Mesothelial cell of epicardium (in vitro differentiated cells): ENCODE measurements around the gene PEAK1. TPM values are rescaled to one million over a fixed set of nuclear protein-coding genes. Genes with fewer than 3 reads are reported as not detected.

Experiments
- DNase-seq, 2 experiments: peaks; one replicate each; pipeline ENCODE4 v3.0.0; 2021; ENCODE audit warnings: low spot score in 2 of 2; ENCODE audit not compliant: unreplicated experiment in 2 of 2
- H3K27ac Mint-ChIP-seq: 2 replicates; pipeline ENCODE4 v1.8.0; 2021; ENCODE audit warnings: mixed read lengths
- H3K27me3 Mint-ChIP-seq: 2 replicates; pipeline ENCODE4 v1.8.0; 2021; ENCODE audit warnings: low read depth, mixed read lengths
- H3K36me3 Mint-ChIP-seq: 2 replicates; pipeline ENCODE4 v1.8.0; 2021; ENCODE audit warnings: mixed read lengths
- H3K4me1 Mint-ChIP-seq: 2 replicates; pipeline ENCODE4 v1.8.0; 2021; ENCODE audit warnings: mixed read lengths
- H3K4me3 Mint-ChIP-seq: 2 replicates; pipeline ENCODE4 v1.8.0; 2021; ENCODE audit warnings: mild to moderate bottlenecking, moderate library complexity, mixed read lengths
- H3K9me3 Mint-ChIP-seq: 2 replicates; pipeline ENCODE4 v1.8.0; 2021; ENCODE audit warnings: mixed read lengths
- CTCF ChIP-seq: fragments of 200-600 bp; sonication (generic); IDR thresholded peaks from one replicate; pipeline ENCODE4 v1.5.0; 2021; ENCODE audit warnings: antibody characterized with exemption; ENCODE audit not compliant: unreplicated experiment
- total RNA-seq: library from RNA; stranded (reverse); gene quantifications from 3 replicates; pipeline ENCODE4 v1.2.1, GENCODE V29; 2021

The PEAK1 gene
- total RNA-seq, 1 donor from 2014 or later: 92.3 TPM

GRCh38 chr15:77361456-77361855 lies 58.4 kb downstream of the PEAK1 start:
- Mint-ChIP-seq H3K9me3 (peaks cover 11% of the 10 kb centered on the region), H3K4me3 (no peak overlapping the region), H3K36me3 (peaks cover 23% of the 10 kb centered on the region), H3K4me1 (no peaks in the 10 kb centered on the region), H3K27ac (no peak overlapping the region), H3K27me3 (no peaks in the 10 kb centered on the region)
- DNase-seq: no peak
- no peak for TF ChIP-seq CTCF

- peaks cover 17% of the 10 kb centered on the region for H3K36me3 Mint-ChIP-seq
- peaks cover 6% of the 10 kb centered on the region for H3K9me3 Mint-ChIP-seq
- no peak for DNase-seq
- no peak overlapping the region for H3K4me3 Mint-ChIP-seq
- H3K27ac Mint-ChIP-seq: no peak overlapping the region
- H3K27me3 Mint-ChIP-seq: no peaks in the 10 kb centered on the region
- H3K4me1 Mint-ChIP-seq: no peaks in the 10 kb centered on the region
- no peak for TF ChIP-seq CTCF
Observed at GRCh38 chr15:77358545-77359240, 61.2 kb downstream of the PEAK1 start.

GRCh38 chr15:77356305-77356704 lies 63.6 kb downstream of the PEAK1 start:
- no peak overlapping the region for H3K4me3 Mint-ChIP-seq
- no peaks in the 10 kb centered on the region for H3K9me3 Mint-ChIP-seq
- TF ChIP-seq CTCF: no peak
- H3K36me3 Mint-ChIP-seq: peaks cover 9% of the 10 kb centered on the region
- no peaks in the 10 kb centered on the region for H3K4me1 Mint-ChIP-seq
- no peaks in the 10 kb centered on the region for H3K27me3 Mint-ChIP-seq
- DNase-seq: no peak
- no peak overlapping the region for H3K27ac Mint-ChIP-seq

GRCh38 chr15:77355321-77355720 lies 64.6 kb downstream of the PEAK1 start:
- H3K4me3 Mint-ChIP-seq: no peak overlapping the region
- DNase-seq: no peak
- H3K36me3 Mint-ChIP-seq: peaks cover 3% of the 10 kb centered on the region
- H3K27ac Mint-ChIP-seq: no peak overlapping the region
- no peak for TF ChIP-seq CTCF
- H3K4me1 Mint-ChIP-seq: no peaks in the 10 kb centered on the region
- H3K9me3 Mint-ChIP-seq: no peaks in the 10 kb centered on the region
- no peaks in the 10 kb centered on the region for H3K27me3 Mint-ChIP-seq

GRCh38 chr15:77354063-77354462 lies 65.8 kb downstream of the PEAK1 start:
- no peak for DNase-seq
- Mint-ChIP-seq H3K4me3 (no peak overlapping the region), H3K4me1 (no peaks in the 10 kb centered on the region), H3K27ac (no peak overlapping the region), H3K27me3 (no peaks in the 10 kb centered on the region), H3K9me3 (no peaks in the 10 kb centered on the region), H3K36me3 (no peaks in the 10 kb centered on the region)
- no peak for TF ChIP-seq CTCF
